ENCODE results near the gene BCL6. TPM values are rescaled to one million over a fixed set of nuclear protein-coding genes. Genes with fewer than 3 reads are reported as not detected.

The BCL6 gene
- total RNA-seq, 1 experiment from 2014 or later: 21.5 TPM

DNA sequence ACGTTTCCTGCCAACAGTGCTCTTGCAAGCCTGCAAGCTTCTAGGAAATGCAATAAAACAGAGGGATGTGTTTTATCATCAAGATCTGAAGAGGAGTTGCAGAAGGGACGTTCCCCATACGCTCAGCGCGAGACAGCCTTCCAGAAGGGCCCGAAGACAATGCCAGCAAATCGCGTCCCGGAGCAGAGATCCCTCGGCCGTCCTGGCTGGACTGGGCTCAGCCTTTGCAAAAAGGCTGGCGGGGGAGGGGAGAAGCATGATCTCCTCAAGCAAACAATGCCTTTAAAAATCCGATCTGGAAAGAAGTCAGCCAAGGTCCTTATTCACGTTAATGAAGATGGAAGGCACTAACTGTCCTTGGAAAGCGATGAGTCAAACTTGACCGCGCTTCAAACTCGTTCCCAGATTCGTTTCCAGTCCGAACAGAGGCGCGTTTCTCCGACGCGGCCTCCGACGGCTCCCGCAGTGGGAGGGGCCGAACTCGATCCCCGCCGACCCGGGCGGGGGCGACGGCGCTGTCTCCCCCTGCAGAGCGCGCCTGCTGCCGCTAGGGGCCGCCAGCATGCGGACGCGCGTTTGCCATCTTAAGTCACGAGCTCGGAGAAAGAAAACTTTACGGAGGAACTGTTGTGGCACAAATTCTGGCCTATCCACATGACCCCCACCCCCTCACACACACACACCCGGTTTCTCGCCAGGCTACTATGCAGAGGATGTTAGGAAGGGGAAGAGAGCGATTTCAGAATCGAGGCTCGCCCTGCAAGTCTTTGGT, 5.5 kb downstream of the BCL6 start:
- ChIA-PET POLR2A (interaction anchor here (0.5 kb wide), 1 partner anchor 1730 kb away, joined by 4 read pairs; no protein-coding TSS in a partner anchor), CTCF (interaction anchor here (0.5 to 3.8 kb wide), 17 partner anchors 10 to 1511 kb away, joined by 3 to 57 read pairs (median 4); partner anchors contain the start of gene LPP)
- no TSS peak for BruUV-seq (replicated peaks)
- H3K9me3 ChIP-seq (ENCODE audit: control insufficient read depth, insufficient read depth, low read depth, low read length): no peaks in the 10 kb centered on the region
- peak overlapping the region; percentile 59 to 94 for H3K4me3 ChIP-seq (ENCODE audit: low read depth in 2 of 2, low read length in 2 of 2)
- no peak for TF ChIP-seq REST (IDR thresholded peaks at IDR 0.05; ENCODE audit: insufficient read depth in 1 of 2, low read depth in 2 of 2, low read length in 1 of 2)
- TF ChIP-seq, protein P1, sequence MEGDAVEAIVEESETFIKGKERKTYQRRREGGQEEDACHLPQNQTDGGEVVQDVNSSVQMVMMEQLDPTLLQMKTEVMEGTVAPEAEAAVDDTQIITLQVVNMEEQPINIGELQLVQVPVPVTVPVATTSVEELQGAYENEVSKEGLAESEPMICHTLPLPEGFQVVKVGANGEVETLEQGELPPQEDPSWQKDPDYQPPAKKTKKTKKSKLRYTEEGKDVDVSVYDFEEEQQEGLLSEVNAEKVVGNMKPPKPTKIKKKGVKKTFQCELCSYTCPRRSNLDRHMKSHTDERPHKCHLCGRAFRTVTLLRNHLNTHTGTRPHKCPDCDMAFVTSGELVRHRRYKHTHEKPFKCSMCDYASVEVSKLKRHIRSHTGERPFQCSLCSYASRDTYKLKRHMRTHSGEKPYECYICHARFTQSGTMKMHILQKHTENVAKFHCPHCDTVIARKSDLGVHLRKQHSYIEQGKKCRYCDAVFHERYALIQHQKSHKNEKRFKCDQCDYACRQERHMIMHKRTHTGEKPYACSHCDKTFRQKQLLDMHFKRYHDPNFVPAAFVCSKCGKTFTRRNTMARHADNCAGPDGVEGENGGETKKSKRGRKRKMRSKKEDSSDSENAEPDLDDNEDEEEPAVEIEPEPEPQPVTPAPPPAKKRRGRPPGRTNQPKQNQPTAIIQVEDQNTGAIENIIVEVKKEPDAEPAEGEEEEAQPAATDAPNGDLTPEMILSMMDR (IDR thresholded peaks at IDR 0.05): peak; percentile 100
- TF ChIP-seq TCF7L2 (IDR thresholded peaks at IDR 0.05; ENCODE audit: low read depth, low read length): no peak
- no peak; the same call in 1 of the 2 replicates for TF ChIP-seq POLR2AphosphoS5 (IDR thresholded peaks at IDR 0.05; ENCODE audit: low read depth, low read length)
- peak; percentile 92; the same call in 1 of the 2 replicates for TF ChIP-seq SIN3A (IDR thresholded peaks at IDR 0.05; ENCODE audit: borderline replicate concordance, insufficient read depth, low read depth, low read length)
- in situ Hi-C loops (cut with HindIII; ENCODE audit: low pct_unique_long_range_greater_than_20kb, low sequenced_read_pairs) (loop anchor here (10.0 to 25.0 kb wide), 4 partner anchors 175 to 1405 kb away; no protein-coding TSS in a partner anchor), intact Hi-C loops (cut with micrococcal nuclease; ENCODE audit: unreplicated experiment) (loop anchor here (2.0 to 10.0 kb wide), 5 partner anchors 295 to 1493 kb away; no protein-coding TSS in a partner anchor)
- peak overlapping the region; percentile 79 for H3K27ac ChIP-seq (ENCODE audit: low read length)
- no peaks in the 10 kb centered on the region for H3K36me3 ChIP-seq (ENCODE audit: control insufficient read depth, insufficient read depth, low read length)
- DNase-seq (ENCODE audit: low read depth, low spot score): peak; percentile 72
- no peaks in the 10 kb centered on the region for H3K27me3 ChIP-seq (ENCODE audit: control insufficient read depth, insufficient read depth, low read length)
- peaks cover 45% of the 10 kb centered on the region for H3K4me1 ChIP-seq (ENCODE audit: control insufficient read depth, insufficient read depth, low read length)
- peak; percentile 45 for ATAC-seq

DNA sequence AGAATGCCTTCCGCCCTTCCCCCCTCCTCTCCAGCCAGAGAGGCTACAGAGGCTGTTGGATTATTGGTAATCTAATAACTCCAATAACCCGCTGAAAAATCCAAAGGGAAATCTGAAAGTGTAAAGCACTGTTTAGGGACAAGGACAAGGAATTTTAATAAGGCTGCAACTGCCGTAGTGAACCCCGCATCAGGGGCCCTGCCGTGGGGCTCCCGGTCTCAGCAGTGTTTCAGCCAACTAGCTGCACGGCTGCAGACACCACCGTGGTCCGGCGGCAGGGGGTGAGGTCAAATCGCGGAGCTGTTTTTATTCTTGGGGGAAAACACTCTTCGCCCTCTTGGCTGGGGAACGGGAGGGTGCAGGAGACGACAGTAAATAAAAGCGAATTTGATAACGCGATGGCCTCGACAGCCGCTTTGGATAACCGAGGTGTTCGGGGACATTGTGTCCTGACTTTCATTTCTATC, 6.1 kb downstream of the BCL6 start:
- Histone ChIP-seq H3K9me3 (ENCODE audit: control insufficient read depth, insufficient read depth, low read depth, low read length) (no peaks in the 10 kb centered on the region), H3K4me1 (ENCODE audit: control insufficient read depth, insufficient read depth, low read length) (peaks cover 45% of the 10 kb centered on the region), H3K4me3 (ENCODE audit: low read depth in 2 of 2, low read length in 2 of 2) (peak overlapping the region; percentile 59 to 94), H3K27me3 (ENCODE audit: control insufficient read depth, insufficient read depth, low read length) (no peaks in the 10 kb centered on the region), H3K36me3 (ENCODE audit: control insufficient read depth, insufficient read depth, low read length) (no peaks in the 10 kb centered on the region), H3K27ac (ENCODE audit: low read length) (peak overlapping the region; percentile 79)
- ChIA-PET POLR2A (interaction anchor here (0.5 kb wide), 1 partner anchor 1731 kb away, joined by 4 read pairs; no protein-coding TSS in a partner anchor), CTCF (interaction anchor here (0.5 to 3.8 kb wide), 7 partner anchors 233 to 1264 kb away, joined by 3 to 57 read pairs (median 4); no protein-coding TSS in a partner anchor)
- in situ Hi-C loops (cut with HindIII; ENCODE audit: low pct_unique_long_range_greater_than_20kb, low sequenced_read_pairs): loop anchor here (25.0 kb wide), 1 partner anchor 548 kb away; no protein-coding TSS in a partner anchor
- no peak for DNase-seq (ENCODE audit: low read depth, low spot score)
- intact Hi-C loops (cut with micrococcal nuclease; ENCODE audit: unreplicated experiment): loop anchor here (2.0 kb wide), 1 partner anchor 1410 kb away; no protein-coding TSS in a partner anchor
- BruUV-seq (replicated peaks): no TSS peak
- no peak for TF ChIP-seq SIN3A (IDR thresholded peaks at IDR 0.05; ENCODE audit: borderline replicate concordance, insufficient read depth, low read depth, low read length)
- TF ChIP-seq TCF7L2 (IDR thresholded peaks at IDR 0.05; ENCODE audit: low read depth, low read length): no peak
- no peak for TF ChIP-seq POLR2AphosphoS5 (IDR thresholded peaks at IDR 0.05; ENCODE audit: low read depth, low read length)
- no peak for TF ChIP-seq REST (IDR thresholded peaks at IDR 0.05; ENCODE audit: insufficient read depth in 1 of 2, low read depth in 2 of 2, low read length in 1 of 2)
- TF ChIP-seq, protein P1 (IDR thresholded peaks at IDR 0.05): no peak
- ATAC-seq: peak; percentile 9
